Neural progenitor cell (in vitro differentiated cells): ENCODE results near the gene RBKS. TPM values are rescaled to one million over a fixed set of nuclear protein-coding genes. Genes with fewer than 3 reads are reported as not detected.

ENCODE experiments used
- DNase-seq: peaks from one replicate; pipeline ENCODE4 v3.0.0-alpha.2; 2016; ENCODE audit warnings: low spot score
- H2AFZ ChIP-seq: fragments of 200-600 bp; sonication (generic); replicated peaks from 2 replicates; pipeline ENCODE4 v1.6.1; 2016; ENCODE audit warnings: antibody characterized with exemption
- H3F3A ChIP-seq: fragments of 200-600 bp; sonication (generic); 2 replicates; pipeline ENCODE4 v1.6.1; 2016; ENCODE audit warnings: antibody characterized with exemption, low read depth
- H3K27ac ChIP-seq: fragments of 200-600 bp; sonication (generic); 2 replicates; pipeline ENCODE4 v1.5.1; 2016; ENCODE audit warnings: mild to moderate bottlenecking
- H3K27me3 ChIP-seq: fragments of 200-600 bp; sonication (generic); 2 replicates; pipeline ENCODE4 v1.6.1; 2016; ENCODE audit warnings: mild to moderate bottlenecking, moderate library complexity
- H3K36me3 ChIP-seq: fragments of 200-600 bp; sonication (generic); 2 replicates; pipeline ENCODE4 v1.5.1; 2016
- H3K4me1 ChIP-seq: fragments of 200-600 bp; sonication (generic); 2 replicates; pipeline ENCODE4 v1.6.1; 2016; ENCODE audit warnings: mixed run types
- H3K4me2 ChIP-seq: fragments of 200-600 bp; sonication (generic); 2 replicates; pipeline ENCODE4 v1.6.1; 2016
- H3K4me3 ChIP-seq: fragments of 200-600 bp; sonication (generic); 2 replicates; pipeline ENCODE4 v1.5.1; 2016
- H3K79me2 ChIP-seq: fragments of 200-600 bp; sonication (generic); 2 replicates; pipeline ENCODE4 v1.6.1; 2016; ENCODE audit warnings: low read depth
- H3K9ac ChIP-seq: fragments of 200-600 bp; sonication (generic); 2 replicates; pipeline ENCODE4 v1.6.1; 2016
- H3K9me3 ChIP-seq: fragments of 200-600 bp; sonication (generic); 2 replicates; pipeline ENCODE4 v1.5.1; 2016; ENCODE audit warnings: low read depth
- H4K20me1 ChIP-seq: fragments of 200-600 bp; sonication (generic); 2 replicates; pipeline ENCODE4 v1.6.1; 2016; ENCODE audit warnings: low read depth
- H3K27ac Mint-ChIP-seq: 3 replicates; pipeline ENCODE4 v1.8.0; 2021; ENCODE audit warnings: mixed read lengths
- H3K27me3 Mint-ChIP-seq: 2 replicates; pipeline ENCODE4 v1.8.0; 2022; ENCODE audit warnings: low read depth, mild to moderate bottlenecking, inconsistent platforms, moderate library complexity, mixed read lengths; ENCODE audit not compliant: insufficient read depth
- H3K36me3 Mint-ChIP-seq: 3 replicates; pipeline ENCODE4 v1.8.0; 2021; ENCODE audit warnings: mixed read lengths
- H3K4me1 Mint-ChIP-seq: 3 replicates; pipeline ENCODE4 v1.8.0; 2021; ENCODE audit warnings: mixed read lengths
- H3K4me3 Mint-ChIP-seq: 3 replicates; pipeline ENCODE4 v1.8.0; 2021; ENCODE audit warnings: mild to moderate bottlenecking, moderate library complexity, mixed read lengths
- H3K9me3 Mint-ChIP-seq: 3 replicates; pipeline ENCODE4 v1.8.0; 2020; ENCODE audit warnings: mixed read lengths
- EZH2 ChIP-seq: fragments of 200-600 bp; sonication (generic); IDR thresholded peaks from 2 replicates; pipeline ENCODE4 v1.6.1; 2017; ENCODE audit warnings: antibody characterized with exemption, mild to moderate bottlenecking, moderate library complexity
- EZH2phosphoT487 ChIP-seq: fragments of 200-600 bp; sonication (generic); IDR thresholded peaks from 2 replicates; pipeline ENCODE4 v1.6.1; 2017; ENCODE audit warnings: antibody characterized with exemption
- total RNA-seq: library from RNA; depleted of rRNA; stranded (reverse); fragments of >200 nt; gene quantifications from 2 replicates; pipeline ENCODE4 v1.2.3, GENCODE V29; 2015; ENCODE audit warnings: low replicate concordance
- TF ChIP-seq, protein P1 (sequence below): fragments of 200-600 bp; sonication (generic); IDR thresholded peaks from 2 replicates; pipeline ENCODE4 v1.5.1; 2017; ENCODE audit warnings: antibody characterized with exemption, mild to moderate bottlenecking

The RBKS gene
- total RNA-seq, 1 donor from 2014 or later = 8.5 TPM

- H3K4me2 ChIP-seq = no peak overlapping the region
- no peaks in the 10 kb centered on the region for H3K27me3 ChIP-seq
- TF ChIP-seq EZH2phosphoT487 (no peak), EZH2 (no peak)
- TF ChIP-seq, protein P1, sequence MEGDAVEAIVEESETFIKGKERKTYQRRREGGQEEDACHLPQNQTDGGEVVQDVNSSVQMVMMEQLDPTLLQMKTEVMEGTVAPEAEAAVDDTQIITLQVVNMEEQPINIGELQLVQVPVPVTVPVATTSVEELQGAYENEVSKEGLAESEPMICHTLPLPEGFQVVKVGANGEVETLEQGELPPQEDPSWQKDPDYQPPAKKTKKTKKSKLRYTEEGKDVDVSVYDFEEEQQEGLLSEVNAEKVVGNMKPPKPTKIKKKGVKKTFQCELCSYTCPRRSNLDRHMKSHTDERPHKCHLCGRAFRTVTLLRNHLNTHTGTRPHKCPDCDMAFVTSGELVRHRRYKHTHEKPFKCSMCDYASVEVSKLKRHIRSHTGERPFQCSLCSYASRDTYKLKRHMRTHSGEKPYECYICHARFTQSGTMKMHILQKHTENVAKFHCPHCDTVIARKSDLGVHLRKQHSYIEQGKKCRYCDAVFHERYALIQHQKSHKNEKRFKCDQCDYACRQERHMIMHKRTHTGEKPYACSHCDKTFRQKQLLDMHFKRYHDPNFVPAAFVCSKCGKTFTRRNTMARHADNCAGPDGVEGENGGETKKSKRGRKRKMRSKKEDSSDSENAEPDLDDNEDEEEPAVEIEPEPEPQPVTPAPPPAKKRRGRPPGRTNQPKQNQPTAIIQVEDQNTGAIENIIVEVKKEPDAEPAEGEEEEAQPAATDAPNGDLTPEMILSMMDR = no peak
Observed at GRCh38 chr2:27915191-27915590, 25.0 kb upstream of the RBKS start.

DNA sequence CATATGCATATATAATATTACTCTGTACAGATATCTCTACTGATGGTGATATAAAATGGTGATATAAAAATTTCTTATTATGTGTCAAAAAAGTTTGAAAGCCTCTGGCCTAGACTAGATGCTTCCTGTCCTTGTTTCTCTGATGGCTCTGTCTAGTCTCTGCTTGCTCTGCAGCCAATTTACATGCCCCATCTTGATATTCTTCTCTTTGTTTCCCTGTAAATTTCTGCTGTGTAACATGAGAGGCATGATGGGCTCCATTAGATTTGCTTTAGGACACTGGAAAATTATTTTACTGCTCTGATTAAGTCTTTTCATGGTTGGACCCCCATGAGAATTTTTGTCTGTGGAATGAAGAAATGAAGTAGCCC, 24.6 kb upstream of the RBKS start:
- Histone ChIP-seq H3K9ac (no peak overlapping the region), H3K27ac (no peak overlapping the region), H3K4me2 (no peak overlapping the region), H3K9me3 (no peaks in the 10 kb centered on the region), H2AFZ (no peak overlapping the region), H3K36me3 (no peaks in the 10 kb centered on the region), H4K20me1 (peaks cover 3% of the 10 kb centered on the region), H3K79me2 (no peaks in the 10 kb centered on the region), H3K27me3 (no peaks in the 10 kb centered on the region), H3K4me1 (no peaks in the 10 kb centered on the region), H3K4me3 (no peak overlapping the region), H3F3A (no peaks in the 10 kb centered on the region)
- Mint-ChIP-seq H3K36me3 (no peaks in the 10 kb centered on the region), H3K9me3 (no peaks in the 10 kb centered on the region), H3K4me1 (no peaks in the 10 kb centered on the region), H3K4me3 (no peak overlapping the region), H3K27me3 (no peaks in the 10 kb centered on the region), H3K27ac (no peak overlapping the region)
- DNase-seq = no peak
- TF ChIP-seq EZH2phosphoT487 (no peak), EZH2 (no peak)
- TF ChIP-seq, protein P1 = no peak

More at GRCh38 chr2:27915191-27915590, 25.0 kb upstream of the RBKS start:
- H3K27me3 Mint-ChIP-seq = no peaks in the 10 kb centered on the region
- no peaks in the 10 kb centered on the region for H3K79me2 ChIP-seq
- DNase-seq = no peak
- no peak overlapping the region for H3K4me3 ChIP-seq
- peaks cover 3% of the 10 kb centered on the region for H4K20me1 ChIP-seq
- no peaks in the 10 kb centered on the region for H3K4me1 Mint-ChIP-seq
- no peak overlapping the region for H3K27ac Mint-ChIP-seq
- no peak overlapping the region for H3K27ac ChIP-seq
- H3F3A ChIP-seq = no peaks in the 10 kb centered on the region
- no peaks in the 10 kb centered on the region for H3K9me3 Mint-ChIP-seq
- no peaks in the 10 kb centered on the region for H3K4me1 ChIP-seq
- H3K4me3 Mint-ChIP-seq = no peak overlapping the region
- H3K9me3 ChIP-seq = no peaks in the 10 kb centered on the region
- H3K9ac ChIP-seq = no peak overlapping the region
- no peak overlapping the region for H2AFZ ChIP-seq
- H3K36me3 ChIP-seq = no peaks in the 10 kb centered on the region
- no peaks in the 10 kb centered on the region for H3K36me3 Mint-ChIP-seq

GRCh38 chr2:27914041-27914804, 24.0 kb upstream of the RBKS start:
- Histone ChIP-seq H3K27me3 (no peaks in the 10 kb centered on the region), H3K4me2 (no peak overlapping the region), H3K4me3 (no peak overlapping the region), H2AFZ (no peak overlapping the region), H3K36me3 (no peaks in the 10 kb centered on the region), H3K9ac (no peak overlapping the region), H3F3A (no peaks in the 10 kb centered on the region), H3K9me3 (no peaks in the 10 kb centered on the region), H3K27ac (no peak overlapping the region), H3K4me1 (no peaks in the 10 kb centered on the region), H3K79me2 (no peaks in the 10 kb centered on the region), H4K20me1 (peaks cover 3% of the 10 kb centered on the region)
- TF ChIP-seq EZH2phosphoT487 (no peak), EZH2 (no peak)
- TF ChIP-seq, protein P1 = no peak
- Mint-ChIP-seq H3K27me3 (no peaks in the 10 kb centered on the region), H3K36me3 (no peaks in the 10 kb centered on the region), H3K27ac (no peak overlapping the region), H3K4me1 (no peaks in the 10 kb centered on the region), H3K4me3 (no peak overlapping the region), H3K9me3 (no peaks in the 10 kb centered on the region)
- no peak for DNase-seq
